DOHH2 (cell line): ENCODE measurements around the gene KIF7.

ENCODE experiments used
- H3F3A ChIP-seq: fragments of 200-600 bp; sonication (generic), shearing (Covaris generic); 2 replicates; pipeline ENCODE4 v1.6.0; 2016; ENCODE audit warnings: antibody characterized with exemption, mild to moderate bottlenecking; ENCODE audit not compliant: control insufficient read depth, insufficient read depth
- H3K27ac ChIP-seq: fragments of 200-600 bp; sonication (generic); 2 replicates; pipeline ENCODE4 v1.5.1; 2014; ENCODE audit warnings: low read depth, mild to moderate bottlenecking, low read length, moderate library complexity
- H3K27me3 ChIP-seq: fragments of 200-600 bp; sonication (generic); 2 replicates; pipeline ENCODE4 v1.6.1; 2014; ENCODE audit warnings: mild to moderate bottlenecking, low read length, mixed read lengths; ENCODE audit not compliant: control insufficient read depth
- H3K36me3 ChIP-seq: fragments of 200-600 bp; sonication (generic); 2 replicates; pipeline ENCODE4 v1.6.1; 2014; ENCODE audit warnings: mild to moderate bottlenecking, low read length, moderate library complexity, mixed read lengths; ENCODE audit not compliant: control insufficient read depth
- H3K4me1 ChIP-seq: fragments of 200-600 bp; sonication (generic); 2 replicates; pipeline ENCODE4 v1.6.1; 2014; ENCODE audit warnings: mild to moderate bottlenecking, low read length, mixed read lengths; ENCODE audit not compliant: control insufficient read depth
- H3K4me2 ChIP-seq: fragments of 200-600 bp; sonication (generic); 2 replicates; pipeline ENCODE4 v1.6.0; 2014; ENCODE audit warnings: mild to moderate bottlenecking, low read length, moderate library complexity
- H3K4me3 ChIP-seq: fragments of 200-600 bp; sonication (generic); 2 replicates; pipeline ENCODE4 v1.5.1; 2014; ENCODE audit warnings: mild to moderate bottlenecking, low read length, mixed read lengths
- H3K79me2 ChIP-seq: fragments of 200-600 bp; sonication (generic); 2 replicates; pipeline ENCODE4 v1.6.1; 2014; ENCODE audit warnings: mild to moderate bottlenecking, low read length, mixed read lengths; ENCODE audit not compliant: control insufficient read depth
- H3K9me2 ChIP-seq: fragments of 200-600 bp; sonication (generic); replicated peaks from 2 replicates; pipeline ENCODE4 v1.6.1; 2014; ENCODE audit warnings: mild to moderate bottlenecking, low read length, mixed read lengths; ENCODE audit not compliant: control insufficient read depth
- H3K9me3 ChIP-seq: fragments of 200-600 bp; sonication (generic); 2 replicates; pipeline ENCODE4 v1.6.1; 2014; ENCODE audit warnings: antibody characterized with exemption, low read length, mixed read lengths; ENCODE audit not compliant: control insufficient read depth, insufficient read depth
- H4K20me1 ChIP-seq: fragments of 200-600 bp; sonication (generic); 2 replicates; pipeline ENCODE4 v1.6.0; 2014; ENCODE audit warnings: low read depth, mild to moderate bottlenecking, antibody characterized with exemption, low read length, moderate library complexity; ENCODE audit not compliant: control insufficient read depth, insufficient read depth
- CTCF ChIP-seq: fragments of 200-600 bp; sonication (generic); IDR thresholded peaks from one replicate; pipeline ENCODE4 v1.5.1; 2014; ENCODE audit warnings: antibody characterized with exemption, mild to moderate bottlenecking, low read depth, low read length; ENCODE audit not compliant: poor library complexity, severe bottlenecking
- EZH2phosphoT487 ChIP-seq: fragments of 200-600 bp; sonication (generic); IDR thresholded peaks from 2 replicates; pipeline ENCODE4 v1.6.1; 2017; ENCODE audit warnings: borderline replicate concordance, mild to moderate bottlenecking, antibody characterized with exemption, low read length, moderate library complexity, mixed read lengths

KIF7 gene

GRCh38 chr15:89654847-89655805 is at the start of gene KIF7:
Gene KIF7, minus strand, starts transcription at chr15:89655467. Its CDS starts 2,537 bp downstream, at chr15:89652930.
- Histone ChIP-seq H3K36me3 (no peaks in the 10 kb centered on the region), H4K20me1 (no peaks in the 10 kb centered on the region), H3K9me3 (no peaks in the 10 kb centered on the region), H3K9me2 (no peaks in the 10 kb centered on the region), H3K27ac (no peak within 1 kb of the TSS), H3K4me3 (peak within 1 kb of the TSS; percentile 20; the same call in 1 of the 2 replicates), H3K27me3 (peaks cover 36% of the 10 kb centered on the region), H3K79me2 (no peaks in the 10 kb centered on the region), H3K4me2 (peak within 1 kb of the TSS; percentile 34), H3K4me1 (no peaks in the 10 kb centered on the region), H3F3A (no peaks in the 10 kb centered on the region)
- TF ChIP-seq CTCF: no peak
- peak; percentile 68; the same call in 1 of the 2 replicates for TF ChIP-seq EZH2phosphoT487

- no peaks in the 10 kb centered on the region for H3K27me3 ChIP-seq
- no peaks in the 10 kb centered on the region for H3K9me3 ChIP-seq
- H3K9me2 ChIP-seq: no peaks in the 10 kb centered on the region
- no peaks in the 10 kb centered on the region for H3F3A ChIP-seq
- no peak overlapping the region for H3K4me2 ChIP-seq
- no peaks in the 10 kb centered on the region for H3K79me2 ChIP-seq
- H3K4me1 ChIP-seq: no peaks in the 10 kb centered on the region
- TF ChIP-seq CTCF (no peak), EZH2phosphoT487 (no peak)
- no peak overlapping the region for H3K4me3 ChIP-seq
- no peaks in the 10 kb centered on the region for H3K36me3 ChIP-seq
- H4K20me1 ChIP-seq: no peaks in the 10 kb centered on the region
- no peak overlapping the region for H3K27ac ChIP-seq
Measured at GRCh38 chr15:89704411-89704810, 49.1 kb upstream of the KIF7 start.

GRCh38 chr15:89695198-89695597 is 39.9 kb upstream of the KIF7 start:
- Histone ChIP-seq H3K27me3 (no peaks in the 10 kb centered on the region), H3K9me3 (no peaks in the 10 kb centered on the region), H4K20me1 (no peaks in the 10 kb centered on the region), H3K4me3 (peak overlapping the region; percentile 36; the same call in 1 of the 2 replicates), H3K4me2 (peak overlapping the region; percentile 49), H3K36me3 (no peaks in the 10 kb centered on the region), H3K9me2 (no peaks in the 10 kb centered on the region), H3F3A (peaks cover 29% of the 10 kb centered on the region), H3K79me2 (no peaks in the 10 kb centered on the region), H3K4me1 (peaks cover 35% of the 10 kb centered on the region), H3K27ac (0 out of 2 replicates have a peak overlapping the region, but pooled peaks have one; percentile 45)
- TF ChIP-seq CTCF: no peak
- TF ChIP-seq EZH2phosphoT487: no peak
